ENCODE results near the gene KRTAP5-7.
"Not testable (repeated sequence)": the region's sequence is repeated elsewhere in the genome, so short reads cannot be mapped to it uniquely, and the experiment has no call there.

The KRTAP5-7 gene, protein sequence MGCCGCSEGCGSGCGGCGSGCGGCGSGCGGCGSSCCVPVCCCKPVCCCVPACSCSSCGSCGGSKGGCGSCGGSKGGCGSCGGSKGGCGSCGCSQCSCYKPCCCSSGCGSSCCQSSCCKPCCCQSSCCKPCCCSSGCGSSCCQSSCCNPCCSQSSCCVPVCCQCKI

DNA sequence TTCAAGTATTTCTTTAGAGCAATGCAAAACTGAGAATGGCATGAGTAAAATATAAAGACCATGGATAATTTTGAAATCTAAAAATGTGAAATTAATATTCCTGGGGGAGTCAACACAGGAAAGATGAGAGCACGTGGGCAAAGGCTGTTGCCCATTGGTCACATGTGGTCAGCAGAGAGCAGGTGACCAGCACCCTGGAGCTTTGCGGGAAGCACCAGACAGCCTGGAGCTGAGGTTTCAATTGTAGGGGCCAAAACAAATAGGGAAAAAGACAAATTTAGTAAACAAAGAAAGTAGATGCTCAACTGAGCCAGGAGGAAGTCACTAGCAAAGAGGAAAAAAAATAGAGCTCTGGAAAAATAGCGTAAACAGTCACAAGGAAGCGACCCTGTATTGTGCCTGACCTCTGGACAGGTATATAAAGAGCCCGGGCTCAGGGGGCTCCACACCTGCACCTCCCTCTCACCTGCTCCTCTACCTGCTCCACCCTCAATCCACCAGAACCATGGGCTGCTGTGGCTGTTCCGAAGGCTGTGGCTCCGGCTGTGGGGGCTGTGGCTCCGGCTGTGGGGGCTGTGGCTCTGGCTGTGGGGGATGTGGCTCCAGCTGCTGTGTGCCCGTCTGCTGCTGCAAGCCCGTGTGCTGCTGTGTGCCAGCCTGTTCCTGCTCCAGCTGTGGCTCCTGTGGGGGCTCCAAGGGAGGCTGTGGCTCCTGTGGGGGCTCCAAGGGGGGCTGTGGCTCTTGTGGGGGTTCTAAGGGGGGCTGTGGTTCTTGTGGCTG lies at the start of gene KRTAP5-7:
Gene KRTAP5-7, plus strand, starts transcription at position 472 of the 780 bp plus-strand sequence. Its CDS starts 34 bp downstream, at position 506.
- H3K27me3 ChIP-seq (ENCODE audit: low read depth); H3K36me3 ChIP-seq (replicated peaks); H3K4me1 ChIP-seq; DNase-seq (ENCODE audit: low spot score in 2 of 2); H3K9me3 ChIP-seq; in situ Hi-C loops (cut with MboI; ENCODE audit: low sequenced_read_pairs); H3K4me3 ChIP-seq: not testable (repeated sequence)

DNA sequence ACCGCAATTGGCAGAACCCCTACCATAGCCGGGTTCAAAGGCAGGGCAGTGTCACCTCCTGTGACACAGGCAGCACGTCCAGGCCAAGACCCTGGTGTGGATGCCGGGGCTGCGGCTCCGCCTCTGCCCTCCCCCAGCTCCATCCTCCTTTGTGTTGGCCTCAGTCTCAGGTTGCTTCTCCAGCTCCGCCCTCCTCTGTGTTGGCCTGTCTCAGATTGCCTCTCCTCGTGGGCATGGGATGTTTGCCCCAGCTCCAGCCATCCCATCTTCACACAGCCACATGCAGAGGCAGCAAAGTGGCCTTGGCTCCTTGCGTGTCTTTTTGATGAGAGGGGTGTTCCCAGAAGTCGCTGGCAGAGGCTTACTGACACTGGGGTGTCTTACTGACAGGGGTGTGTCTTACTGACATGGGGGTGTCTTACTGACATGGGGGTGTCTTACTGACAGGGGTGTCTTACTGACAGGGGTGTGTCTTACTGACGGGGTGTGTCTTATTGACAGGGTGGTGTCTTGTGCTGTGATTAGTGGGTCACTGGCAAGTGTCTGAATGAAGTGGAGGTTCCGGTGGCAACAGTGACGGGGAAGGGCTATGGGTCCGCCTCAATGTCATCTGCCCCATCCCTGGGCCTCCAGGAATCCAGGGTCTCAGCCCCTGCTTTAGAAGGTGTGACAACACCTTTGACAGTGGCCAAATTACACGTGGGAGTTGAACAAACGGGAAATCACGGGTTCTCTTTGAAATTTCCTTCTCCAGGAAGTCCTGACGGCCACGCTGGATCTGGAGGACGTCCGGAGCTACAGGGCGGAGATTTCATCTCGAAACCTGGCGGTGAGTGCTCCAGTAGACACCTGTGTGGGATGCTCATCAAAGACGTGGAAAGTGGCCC lies 49.2 kb upstream of the KRTAP5-7 start:
- in situ Hi-C loops (cut with MboI; ENCODE audit: low sequenced_read_pairs): no loop called here
- no peaks in the 10 kb centered on the region for H3K9me3 ChIP-seq
- no peak for DNase-seq (ENCODE audit: low spot score in 2 of 2)
- no peaks in the 10 kb centered on the region for H3K27me3 ChIP-seq (ENCODE audit: low read depth)
- H3K4me1 ChIP-seq: no peaks in the 10 kb centered on the region
- peaks cover 14% of the 10 kb centered on the region for H3K36me3 ChIP-seq (replicated peaks)
- no peak overlapping the region for H3K4me3 ChIP-seq

DNA sequence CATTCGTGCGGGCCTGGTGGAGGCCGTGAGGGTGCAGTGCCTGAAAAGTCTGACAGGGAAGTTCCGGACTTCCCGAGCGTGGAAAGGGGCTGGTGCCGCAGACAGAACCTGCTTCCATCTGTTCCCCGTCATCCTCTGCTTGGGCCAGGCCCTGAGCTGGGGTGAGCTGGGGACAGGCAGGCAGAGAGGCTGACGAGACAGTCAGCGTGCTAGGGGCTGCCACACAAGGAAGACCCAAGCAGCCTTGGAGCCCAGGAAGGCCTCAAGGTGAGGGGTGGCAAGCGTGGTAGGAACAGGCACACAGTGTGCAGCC lies 48.6 kb upstream of the KRTAP5-7 start:
- no peak for DNase-seq (ENCODE audit: low spot score in 2 of 2)
- Histone ChIP-seq H3K27me3 (ENCODE audit: low read depth) (no peaks in the 10 kb centered on the region), H3K4me1 (no peaks in the 10 kb centered on the region), H3K4me3 (no peak overlapping the region), H3K9me3 (no peaks in the 10 kb centered on the region), H3K36me3 (replicated peaks) (peaks cover 15% of the 10 kb centered on the region)
- in situ Hi-C loops (cut with MboI; ENCODE audit: low sequenced_read_pairs): no loop called here

DNA sequence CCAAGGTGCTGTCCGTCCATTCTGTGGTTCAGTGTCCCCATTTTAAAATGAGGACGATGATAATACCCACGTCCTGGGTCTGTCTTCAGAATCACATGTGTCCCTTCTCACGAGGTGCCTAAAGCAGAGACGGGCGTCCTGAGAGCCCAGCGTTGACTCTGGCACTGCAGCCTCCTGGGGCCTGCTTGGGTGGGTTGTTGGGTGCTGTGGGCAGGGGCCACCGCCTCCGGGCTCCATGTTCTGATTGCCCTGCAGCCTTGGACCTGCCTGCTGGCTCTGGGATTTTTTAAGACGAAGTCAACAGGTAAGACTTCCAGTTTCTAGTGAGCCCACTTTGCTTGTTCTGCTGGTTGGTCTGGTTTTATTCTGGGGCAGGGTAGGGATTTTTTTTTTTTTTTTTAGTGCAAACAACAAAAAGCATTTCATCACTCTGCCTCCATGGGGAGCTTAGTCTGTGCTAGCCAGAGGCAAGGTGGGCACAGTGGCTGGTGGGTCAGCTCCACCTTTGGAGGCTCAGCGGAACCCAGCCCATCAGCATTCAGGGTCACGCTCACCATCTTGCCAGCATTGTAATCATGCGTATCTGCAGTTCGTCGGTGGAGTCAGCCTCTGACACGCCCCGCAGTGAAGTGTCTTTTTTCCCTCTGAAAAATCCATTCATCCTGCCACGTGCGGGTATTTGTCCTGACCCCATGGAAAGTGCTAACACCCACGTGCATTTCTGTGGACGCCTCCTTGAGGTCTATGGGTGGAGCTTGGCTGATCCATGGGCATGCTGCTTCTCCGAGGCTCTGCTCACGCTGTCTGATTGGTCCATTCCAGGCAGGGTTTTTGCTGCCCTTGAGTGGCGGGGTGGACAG lies 45.7 kb upstream of the KRTAP5-7 start:
- Histone ChIP-seq H3K4me3 (no peak overlapping the region), H3K9me3 (no peaks in the 10 kb centered on the region), H3K4me1 (no peaks in the 10 kb centered on the region), H3K36me3 (replicated peaks) (peaks cover 12% of the 10 kb centered on the region), H3K27me3 (ENCODE audit: low read depth) (no peaks in the 10 kb centered on the region)
- no peak for DNase-seq (ENCODE audit: low spot score in 2 of 2)
- in situ Hi-C loops (cut with MboI; ENCODE audit: low sequenced_read_pairs): no loop called here

DNA sequence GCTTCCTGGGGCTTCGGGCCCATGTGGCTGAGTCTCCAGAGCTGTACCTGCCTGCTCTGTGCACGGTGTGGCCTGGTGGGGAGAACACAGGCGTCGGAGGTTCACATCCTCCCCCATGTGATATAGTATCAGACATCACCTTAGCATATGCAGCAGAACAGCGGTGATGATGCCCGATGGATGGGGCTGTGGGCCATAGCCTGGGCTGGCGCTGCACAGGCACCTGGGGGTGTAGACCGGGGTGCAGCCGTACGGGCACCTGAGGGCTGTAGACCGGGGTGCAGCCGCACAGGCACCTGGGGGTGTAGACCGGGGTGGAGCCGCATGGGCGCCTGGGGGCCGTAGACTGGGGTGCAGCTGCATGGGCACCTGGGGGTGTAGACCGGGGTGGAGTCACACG lies 44.9 kb upstream of the KRTAP5-7 start:
- no peaks in the 10 kb centered on the region for H3K27me3 ChIP-seq (ENCODE audit: low read depth)
- peaks cover 12% of the 10 kb centered on the region for H3K36me3 ChIP-seq (replicated peaks)
- H3K4me3 ChIP-seq: no peak overlapping the region
- no peaks in the 10 kb centered on the region for H3K4me1 ChIP-seq
- no peak for DNase-seq (ENCODE audit: low spot score in 2 of 2)
- H3K9me3 ChIP-seq: no peaks in the 10 kb centered on the region
- in situ Hi-C loops (cut with MboI; ENCODE audit: low sequenced_read_pairs): no loop called here

DNA sequence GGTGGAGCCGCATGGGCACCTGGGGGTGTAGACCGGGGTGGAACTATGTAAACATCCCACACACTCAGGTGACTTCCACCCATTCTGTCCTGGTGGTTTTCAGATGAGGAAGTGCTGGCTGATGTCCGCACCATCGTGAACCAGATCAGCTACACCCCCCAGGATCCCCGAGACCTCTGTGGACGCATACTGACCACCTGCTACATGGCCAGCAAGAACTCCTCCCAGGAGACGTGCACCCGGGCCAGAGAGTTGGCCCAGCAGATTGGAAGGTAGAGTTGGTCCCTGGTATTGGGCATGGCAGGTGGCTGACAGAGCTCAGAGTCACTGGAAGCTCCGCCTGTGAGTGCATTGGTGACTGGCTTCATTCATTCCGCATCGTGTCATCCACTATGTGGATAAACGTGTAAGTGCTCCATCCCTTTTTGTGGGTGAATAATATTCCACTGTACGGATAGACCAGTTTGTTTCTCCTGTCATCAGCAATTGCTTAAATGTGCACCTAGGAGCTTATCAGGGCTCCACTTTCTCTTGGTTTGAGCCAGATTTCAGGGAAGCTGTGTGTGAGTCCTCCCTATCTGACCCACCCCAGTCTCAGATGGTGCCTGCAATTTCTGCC lies 44.2 kb upstream of the KRTAP5-7 start:
- no peaks in the 10 kb centered on the region for H3K9me3 ChIP-seq
- in situ Hi-C loops (cut with MboI; ENCODE audit: low sequenced_read_pairs): no loop called here
- peaks cover 12% of the 10 kb centered on the region for H3K36me3 ChIP-seq (replicated peaks)
- DNase-seq (ENCODE audit: low spot score in 2 of 2): no peak
- H3K4me3 ChIP-seq: no peak overlapping the region
- no peaks in the 10 kb centered on the region for H3K27me3 ChIP-seq (ENCODE audit: low read depth)
- H3K4me1 ChIP-seq: no peaks in the 10 kb centered on the region

DNA sequence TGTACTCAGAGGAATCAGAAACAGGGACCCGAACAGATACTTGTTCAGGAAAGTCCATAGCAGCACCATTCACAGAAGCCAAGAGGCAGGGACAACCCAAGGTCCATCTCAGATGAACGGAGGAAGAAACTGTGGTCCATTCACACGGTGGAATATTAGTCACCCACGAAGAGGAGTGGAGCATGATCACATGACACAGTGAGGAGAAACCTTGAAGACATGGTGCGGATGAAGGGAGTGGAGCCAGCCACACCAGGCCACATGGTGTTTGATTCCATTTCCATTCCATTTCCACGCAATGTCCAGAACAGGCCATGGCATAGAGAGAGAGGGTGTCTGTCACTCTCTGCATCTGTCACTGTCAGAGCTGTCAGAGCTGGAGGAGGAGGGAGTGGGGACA lies 43.4 kb upstream of the KRTAP5-7 start:
- in situ Hi-C loops (cut with MboI; ENCODE audit: low sequenced_read_pairs): no loop called here
- Histone ChIP-seq H3K27me3 (ENCODE audit: low read depth) (no peaks in the 10 kb centered on the region), H3K36me3 (replicated peaks) (peaks cover 12% of the 10 kb centered on the region), H3K4me1 (no peaks in the 10 kb centered on the region), H3K4me3 (no peak overlapping the region), H3K9me3 (no peaks in the 10 kb centered on the region)
- DNase-seq (ENCODE audit: low spot score in 2 of 2): no peak

DNA sequence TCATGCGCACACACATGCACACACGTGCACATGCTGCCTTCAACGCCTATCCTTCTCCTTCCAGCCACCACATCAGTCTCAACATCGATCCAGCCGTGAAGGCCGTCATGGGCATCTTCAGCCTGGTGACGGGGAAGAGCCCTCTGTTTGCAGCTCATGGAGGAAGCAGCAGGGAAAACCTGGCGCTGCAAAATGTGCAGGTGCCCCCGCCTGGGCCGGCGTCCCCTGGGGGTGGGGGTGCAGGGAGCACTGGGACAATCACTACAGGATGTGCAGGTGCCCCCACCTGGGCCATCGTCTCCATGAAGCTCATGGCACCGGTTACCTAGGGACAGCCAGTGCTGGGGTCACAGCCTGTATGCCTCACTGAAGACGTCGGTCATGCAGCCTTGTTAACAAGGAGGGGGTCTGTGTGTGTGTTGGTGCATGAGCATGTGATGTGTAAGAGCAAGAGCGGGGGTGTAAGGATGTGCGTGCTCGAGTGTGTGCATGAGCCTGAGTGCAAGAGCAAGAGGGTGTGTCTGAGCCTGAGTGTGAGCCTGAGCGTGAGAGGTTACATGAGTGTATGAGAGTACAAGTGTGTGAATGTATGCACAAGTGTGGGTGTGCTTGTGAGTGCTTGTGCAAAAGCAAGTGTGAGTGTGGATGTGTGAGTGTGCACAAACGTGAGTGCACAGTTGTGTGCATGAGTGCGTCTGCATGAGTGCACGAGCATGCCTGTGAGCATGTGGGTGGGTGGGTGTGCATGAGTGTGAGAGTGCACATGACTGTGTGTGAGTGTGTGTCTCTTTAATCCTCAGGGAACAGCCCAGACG lies 42.6 kb upstream of the KRTAP5-7 start:
- Histone ChIP-seq H3K9me3 (no peaks in the 10 kb centered on the region), H3K27me3 (ENCODE audit: low read depth) (no peaks in the 10 kb centered on the region), H3K4me1 (no peaks in the 10 kb centered on the region), H3K36me3 (replicated peaks) (peaks cover 12% of the 10 kb centered on the region), H3K4me3 (no peak overlapping the region)
- in situ Hi-C loops (cut with MboI; ENCODE audit: low sequenced_read_pairs): no loop called here
- DNase-seq (ENCODE audit: low spot score in 2 of 2): no peak

DNA sequence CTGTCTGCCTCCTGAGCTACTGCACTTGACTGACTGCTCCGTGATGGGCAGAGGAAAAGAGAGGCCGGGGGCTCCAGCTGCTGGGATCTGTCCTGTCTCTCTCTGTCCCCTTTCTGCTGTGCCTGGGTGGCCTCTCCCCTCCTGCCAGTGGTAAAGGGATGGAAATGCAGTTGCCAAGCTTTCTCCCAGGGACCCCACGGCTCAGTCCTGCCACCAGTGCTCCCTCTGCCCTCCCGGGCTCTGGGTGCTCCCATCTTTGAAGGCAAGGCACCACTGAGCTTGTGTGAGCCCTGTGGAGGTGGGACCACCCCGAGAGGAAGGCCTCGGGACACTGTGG lies 42.0 kb upstream of the KRTAP5-7 start:
- Histone ChIP-seq H3K9me3 (no peaks in the 10 kb centered on the region), H3K36me3 (replicated peaks) (peaks cover 10% of the 10 kb centered on the region), H3K4me3 (no peak overlapping the region), H3K4me1 (no peaks in the 10 kb centered on the region), H3K27me3 (ENCODE audit: low read depth) (no peaks in the 10 kb centered on the region)
- in situ Hi-C loops (cut with MboI; ENCODE audit: low sequenced_read_pairs): no loop called here
- no peak for DNase-seq (ENCODE audit: low spot score in 2 of 2)

DNA sequence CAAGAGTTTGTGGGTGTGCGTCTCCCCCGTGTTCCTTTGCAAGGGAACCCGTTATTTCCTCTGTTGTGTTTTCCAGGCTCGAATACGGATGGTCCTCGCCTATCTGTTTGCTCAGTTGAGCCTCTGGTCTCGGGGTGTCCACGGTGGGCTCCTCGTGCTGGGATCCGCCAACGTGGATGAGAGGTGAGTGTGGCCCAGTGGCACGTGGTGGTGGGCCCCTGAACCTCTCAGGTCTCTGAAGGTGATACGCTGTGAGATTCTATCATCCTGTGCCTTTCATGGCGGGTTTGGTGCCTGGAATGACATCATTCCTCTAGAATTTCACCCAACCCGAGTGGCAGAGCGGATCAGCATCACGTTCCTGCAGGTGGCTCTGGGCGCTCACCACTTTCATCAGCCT lies 41.6 kb upstream of the KRTAP5-7 start:
- no peaks in the 10 kb centered on the region for H3K9me3 ChIP-seq
- peaks cover 10% of the 10 kb centered on the region for H3K36me3 ChIP-seq (replicated peaks)
- DNase-seq (ENCODE audit: low spot score in 2 of 2): no peak
- no peak overlapping the region for H3K4me3 ChIP-seq
- H3K27me3 ChIP-seq (ENCODE audit: low read depth): no peaks in the 10 kb centered on the region
- no peaks in the 10 kb centered on the region for H3K4me1 ChIP-seq
- in situ Hi-C loops (cut with MboI; ENCODE audit: low sequenced_read_pairs): no loop called here

DNA sequence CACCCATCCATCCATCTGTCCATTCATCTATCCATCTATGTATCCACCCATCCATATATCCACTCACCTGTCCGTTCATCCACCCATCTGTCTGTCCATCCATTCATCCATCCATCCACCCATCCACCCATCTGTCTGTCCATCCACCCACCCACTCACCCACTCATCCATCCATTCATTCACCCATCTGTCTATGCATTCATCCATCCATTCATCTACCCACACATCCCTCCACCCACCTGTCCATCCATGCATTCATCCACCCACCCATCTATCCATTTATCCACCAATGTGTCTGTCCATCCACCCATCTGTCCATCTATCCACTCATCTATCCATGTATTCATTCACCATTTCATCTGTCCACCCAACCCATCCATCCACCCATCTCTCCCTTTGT lies 40.7 kb upstream of the KRTAP5-7 start:
- Histone ChIP-seq H3K9me3 (no peaks in the 10 kb centered on the region), H3K4me1 (no peaks in the 10 kb centered on the region), H3K4me3 (no peak overlapping the region), H3K36me3 (replicated peaks) (peaks cover 10% of the 10 kb centered on the region), H3K27me3 (ENCODE audit: low read depth) (no peaks in the 10 kb centered on the region)
- in situ Hi-C loops (cut with MboI; ENCODE audit: low sequenced_read_pairs): no loop called here
- DNase-seq (ENCODE audit: low spot score in 2 of 2): no peak

DNA sequence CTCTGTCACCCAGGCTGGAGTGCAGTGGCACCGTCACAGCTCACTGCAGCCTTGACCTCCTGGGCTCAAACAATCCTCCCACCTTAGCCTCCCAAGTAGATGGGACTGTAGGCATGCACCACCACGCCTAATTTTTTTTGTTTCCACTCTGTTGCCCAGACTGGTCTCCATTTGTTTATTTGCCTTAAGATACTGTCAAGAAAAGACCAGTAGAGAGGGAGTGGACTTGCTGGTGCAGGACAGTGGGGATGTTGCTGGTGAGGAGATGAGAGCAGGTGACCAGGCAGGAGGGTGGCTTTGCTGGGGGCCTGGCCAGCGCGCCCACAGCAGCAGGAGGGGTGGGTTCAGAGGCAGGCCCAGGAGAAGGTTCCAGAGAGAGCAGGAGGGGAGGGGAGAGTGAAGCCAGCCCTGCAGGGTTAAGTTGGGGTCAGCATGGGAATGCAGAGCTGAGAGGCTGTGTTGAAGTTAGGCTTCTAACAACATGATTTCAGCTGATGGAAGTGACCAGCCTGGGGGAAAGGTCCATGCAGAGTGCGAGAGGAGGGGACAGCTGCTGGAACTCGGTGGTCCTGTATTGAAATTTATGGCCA lies 38.3 kb upstream of the KRTAP5-7 start:
- H3K4me1 ChIP-seq: no peaks in the 10 kb centered on the region
- in situ Hi-C loops (cut with MboI; ENCODE audit: low sequenced_read_pairs): no loop called here
- H3K27me3 ChIP-seq (ENCODE audit: low read depth): no peaks in the 10 kb centered on the region
- no peaks in the 10 kb centered on the region for H3K9me3 ChIP-seq
- H3K36me3 ChIP-seq (replicated peaks): peaks cover 14% of the 10 kb centered on the region
- H3K4me3 ChIP-seq: no peak overlapping the region
- DNase-seq (ENCODE audit: low spot score in 2 of 2): no peak

Measured in HAP-1 (cell line).